ENCODE measurements around the gene MAJIN. TPM values are rescaled to one million over a fixed set of nuclear protein-coding genes. Genes with fewer than 3 reads are reported as not detected.

The MAJIN gene
- total and polyA plus RNA-seq, 4 donors: 0.09 to 0.31 TPM; not detected in 2

DNA sequence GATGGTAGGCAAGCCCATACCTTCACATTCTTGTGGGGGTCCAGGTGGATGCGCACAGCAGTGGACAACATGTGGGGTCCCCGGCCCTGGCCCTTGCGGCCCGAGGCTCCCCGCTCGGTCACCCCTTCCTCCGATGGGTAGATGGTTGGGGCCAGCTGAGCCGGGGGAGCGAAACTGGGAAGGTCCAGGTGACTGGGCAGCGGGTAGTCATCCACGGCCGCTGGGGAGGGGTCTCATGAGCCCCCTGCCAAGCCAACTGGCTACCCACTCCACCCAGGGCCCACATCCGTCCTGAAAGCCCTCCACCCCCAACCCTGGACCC is 65.6 kb downstream of the MAJIN start (continued):
- TF ChIP-seq RXRA (IDR thresholded peaks at IDR 0.05) (no peak), YY1 (IDR thresholded peaks at IDR 0.05) (no peak), NR2F2 (IDR thresholded peaks at IDR 0.05) (no peak), TAF1 (conservative IDR thresholded peaks at IDR 0.05) (no peak), GABPA (IDR thresholded peaks at IDR 0.05 in 1 of 2, conservative IDR thresholded peaks at IDR 0.05 in 1 of 2) (no peak), RAD21 (IDR thresholded peaks at IDR 0.05) (no peak), JUND (IDR thresholded peaks at IDR 0.05) (no peak)
- TF ChIP-seq, protein P1, sequence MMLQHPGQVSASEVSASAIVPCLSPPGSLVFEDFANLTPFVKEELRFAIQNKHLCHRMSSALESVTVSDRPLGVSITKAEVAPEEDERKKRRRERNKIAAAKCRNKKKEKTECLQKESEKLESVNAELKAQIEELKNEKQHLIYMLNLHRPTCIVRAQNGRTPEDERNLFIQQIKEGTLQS (IDR thresholded peaks at IDR 0.05): no peak
- TF ChIP-seq, protein P2, sequence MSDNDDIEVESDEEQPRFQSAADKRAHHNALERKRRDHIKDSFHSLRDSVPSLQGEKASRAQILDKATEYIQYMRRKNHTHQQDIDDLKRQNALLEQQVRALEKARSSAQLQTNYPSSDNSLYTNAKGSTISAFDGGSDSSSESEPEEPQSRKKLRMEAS (IDR thresholded peaks at IDR 0.05): no peak

DNA sequence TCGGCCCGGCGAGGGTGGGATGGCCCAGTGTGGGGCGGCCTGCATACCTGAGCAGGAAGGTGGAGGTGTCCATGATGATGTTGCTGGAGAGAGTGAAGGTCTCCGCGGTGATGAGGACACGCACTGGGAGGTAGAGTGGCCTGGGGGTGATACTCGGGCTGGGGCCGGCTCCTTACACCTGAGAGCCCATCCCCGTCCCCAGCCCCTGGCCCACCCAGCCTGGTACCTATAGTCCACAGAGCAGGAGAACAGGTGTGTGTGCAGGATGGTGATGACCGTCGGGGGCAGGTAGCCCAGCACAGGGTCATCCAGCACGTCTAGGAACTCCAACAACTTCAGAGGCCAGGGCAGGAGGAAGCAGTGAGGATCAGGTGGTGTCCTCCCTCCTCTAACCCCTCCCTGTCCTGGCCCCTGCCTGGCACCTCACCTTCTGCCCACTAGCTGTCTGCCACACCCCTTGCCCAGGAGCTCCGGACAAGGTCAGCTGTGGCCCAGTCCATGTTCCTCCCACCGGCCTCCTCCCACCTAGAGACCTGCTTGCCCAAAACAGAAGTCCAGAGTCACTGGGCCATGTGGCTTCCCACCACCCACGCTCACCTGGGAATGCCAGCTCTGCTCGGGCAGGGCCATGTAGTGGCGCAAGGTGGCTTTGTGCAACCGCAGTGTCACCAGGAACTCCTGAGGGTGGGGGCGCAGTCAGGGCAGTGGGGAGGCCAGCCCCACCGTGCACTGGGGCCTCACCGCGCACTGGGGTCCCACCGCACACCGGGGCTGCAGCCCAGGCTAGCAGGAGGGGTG is 66.2 kb downstream of the MAJIN start:
- DNase-seq (ENCODE audit: low spot score): no peak
- H3K4me3 ChIP-seq (ENCODE audit: low read depth in 1 of 3, low read length in 3 of 3): no peak overlapping the region
- TF ChIP-seq EGR1 (IDR thresholded peaks at IDR 0.05; ENCODE audit: low read depth in 2 of 2): no peak
- no peak for TF ChIP-seq GABPA (IDR thresholded peaks at IDR 0.05 in 1 of 2, conservative IDR thresholded peaks at IDR 0.05 in 1 of 2)
- no peak for TF ChIP-seq RXRA (IDR thresholded peaks at IDR 0.05)
- no peak for TF ChIP-seq HNF4G (IDR thresholded peaks at IDR 0.05)
- no peak for TF ChIP-seq TAF1 (conservative IDR thresholded peaks at IDR 0.05)
- no peak for TF ChIP-seq NR2F2 (IDR thresholded peaks at IDR 0.05)
- no peak for TF ChIP-seq YY1 (IDR thresholded peaks at IDR 0.05)
- TF ChIP-seq SP1 (IDR thresholded peaks at IDR 0.05): no peak
- no peak for TF ChIP-seq JUND (IDR thresholded peaks at IDR 0.05)
- TF ChIP-seq, protein P2 (IDR thresholded peaks at IDR 0.05): no peak
- TF ChIP-seq HNF4A (conservative IDR thresholded peaks at IDR 0.05): no peak
- TF ChIP-seq, protein P3, sequence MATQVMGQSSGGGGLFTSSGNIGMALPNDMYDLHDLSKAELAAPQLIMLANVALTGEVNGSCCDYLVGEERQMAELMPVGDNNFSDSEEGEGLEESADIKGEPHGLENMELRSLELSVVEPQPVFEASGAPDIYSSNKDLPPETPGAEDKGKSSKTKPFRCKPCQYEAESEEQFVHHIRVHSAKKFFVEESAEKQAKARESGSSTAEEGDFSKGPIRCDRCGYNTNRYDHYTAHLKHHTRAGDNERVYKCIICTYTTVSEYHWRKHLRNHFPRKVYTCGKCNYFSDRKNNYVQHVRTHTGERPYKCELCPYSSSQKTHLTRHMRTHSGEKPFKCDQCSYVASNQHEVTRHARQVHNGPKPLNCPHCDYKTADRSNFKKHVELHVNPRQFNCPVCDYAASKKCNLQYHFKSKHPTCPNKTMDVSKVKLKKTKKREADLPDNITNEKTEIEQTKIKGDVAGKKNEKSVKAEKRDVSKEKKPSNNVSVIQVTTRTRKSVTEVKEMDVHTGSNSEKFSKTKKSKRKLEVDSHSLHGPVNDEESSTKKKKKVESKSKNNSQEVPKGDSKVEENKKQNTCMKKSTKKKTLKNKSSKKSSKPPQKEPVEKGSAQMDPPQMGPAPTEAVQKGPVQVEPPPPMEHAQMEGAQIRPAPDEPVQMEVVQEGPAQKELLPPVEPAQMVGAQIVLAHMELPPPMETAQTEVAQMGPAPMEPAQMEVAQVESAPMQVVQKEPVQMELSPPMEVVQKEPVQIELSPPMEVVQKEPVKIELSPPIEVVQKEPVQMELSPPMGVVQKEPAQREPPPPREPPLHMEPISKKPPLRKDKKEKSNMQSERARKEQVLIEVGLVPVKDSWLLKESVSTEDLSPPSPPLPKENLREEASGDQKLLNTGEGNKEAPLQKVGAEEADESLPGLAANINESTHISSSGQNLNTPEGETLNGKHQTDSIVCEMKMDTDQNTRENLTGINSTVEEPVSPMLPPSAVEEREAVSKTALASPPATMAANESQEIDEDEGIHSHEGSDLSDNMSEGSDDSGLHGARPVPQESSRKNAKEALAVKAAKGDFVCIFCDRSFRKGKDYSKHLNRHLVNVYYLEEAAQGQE (IDR thresholded peaks at IDR 0.05): no peak
- TF ChIP-seq ZBTB33 (IDR thresholded peaks at IDR 0.05): no peak
- no peak for TF ChIP-seq FOXA2 (IDR thresholded peaks at IDR 0.05)
- no peak for TF ChIP-seq RAD21 (IDR thresholded peaks at IDR 0.05)
- TF ChIP-seq FOXA1 (IDR thresholded peaks at IDR 0.05): no peak
- TF ChIP-seq CTCF (IDR thresholded peaks at IDR 0.05; ENCODE audit: low read depth, low read length, missing input control): no peak
- TF ChIP-seq, protein P1 (IDR thresholded peaks at IDR 0.05): no peak
- H3K27ac ChIP-seq (ENCODE audit: low read depth in 1 of 2, low read length in 2 of 2): no peak overlapping the region
- H3K4me1 ChIP-seq (ENCODE audit: control insufficient read depth in 4 of 4, insufficient read depth in 4 of 4, low read length in 3 of 4): no peaks in the 10 kb centered on the region
- H3K27me3 ChIP-seq (ENCODE audit: control insufficient read depth in 4 of 4, insufficient read depth in 4 of 4, low read length in 3 of 4): no peaks in the 10 kb centered on the region
- H3K9ac ChIP-seq (ENCODE audit: low read depth in 1 of 2, low read length in 2 of 2): no peak overlapping the region
- 92% methylated on average over 25 of the region's 25 CpGs for WGBS
- H3K36me3 ChIP-seq (ENCODE audit: control insufficient read depth in 4 of 4, insufficient read depth in 3 of 4, low read depth in 1 of 4, low read length in 3 of 4): peaks cover 49 to 83% (median 60%) of the 10 kb centered on the region in 4 donors
- H3K9me3 ChIP-seq (ENCODE audit: control insufficient read depth in 4 of 4, low read length in 3 of 4): no peaks in the 10 kb centered on the region

Data from liver (tissue), 9 donors.